NCI-H1694 (cell line): ENCODE data around the gene EFEMP2.

Experiments used
- DNase-seq: peaks from one replicate; lab custom pipeline; 2025; lab: John Stamatoyannopoulos, UW

Gene EFEMP2

GRCh38 chr11:65884716-65885092 is 12.1 kb upstream of the EFEMP2 start:
- peak; percentile 64 for DNase-seq

GRCh38 chr11:65883786-65884715 is 11.5 kb upstream of the EFEMP2 start:
- DNase-seq, result no peak

- DNase-seq, result no peak
These were observed 10.6 kb upstream of the EFEMP2 start for GRCh38 chr11:65883058-65883761.

- no peak for DNase-seq
These were observed 9.8 kb upstream of the EFEMP2 start for GRCh38 chr11:65882120-65883057.

GRCh38 chr11:65880844-65881421 is 8.3 kb upstream of the EFEMP2 start:
- no peak for DNase-seq

GRCh38 chr11:65880027-65880426 is 7.4 kb upstream of the EFEMP2 start:
- DNase-seq, result no peak

- no peak for DNase-seq
These were observed 7.0 kb upstream of the EFEMP2 start, which contains the start of gene CTSW for GRCh38 chr11:65879617-65880016. CTSW (plus strand) TSS chr11:65879837; CDS start chr11:65879855, 18 bp downstream.

GRCh38 chr11:65873318-65874156 is 937 bp upstream of the EFEMP2 start:
- peak; percentile 73 for DNase-seq

GRCh38 chr11:65871811-65872548 is 620 bp downstream of the EFEMP2 start:
- DNase-seq, result no peak

GRCh38 chr11:65870706-65871681 is 1.6 kb downstream of the EFEMP2 start:
- no peak for DNase-seq

GRCh38 chr11:65870307-65870658 is 2.3 kb downstream of the EFEMP2 start:
- DNase-seq, result no peak

- no peak for DNase-seq
These were observed 2.8 kb downstream of the EFEMP2 start for GRCh38 chr11:65869643-65870306.

- no peak for DNase-seq
These were observed 3.7 kb downstream of the EFEMP2 start for GRCh38 chr11:65868907-65869306.

- DNase-seq, result no peak
These were observed 4.4 kb downstream of the EFEMP2 start for GRCh38 chr11:65868076-65868667.

- DNase-seq, result no peak
These were observed 5.1 kb downstream of the EFEMP2 start for GRCh38 chr11:65867284-65868071.

- no peak for DNase-seq
These were observed 5.9 kb downstream of the EFEMP2 start for GRCh38 chr11:65866509-65867283.
